ENCODE measurements around the gene ASRGL1.
"Not testable (repeated sequence)": the region's sequence is repeated elsewhere in the genome, so short reads cannot be mapped to it uniquely, and the experiment has no call there.

The ASRGL1 gene

GRCh38 chr11:62352355-62353336 lies 15.4 kb downstream of the ASRGL1 start:
- in situ Hi-C loops (cut with MboI; ENCODE audit: low sequenced_read_pairs) = no loop called here

- in situ Hi-C loops (cut with MboI; ENCODE audit: low sequenced_read_pairs) = no loop called here
Measured at GRCh38 chr11:62353841-62354240, 16.6 kb downstream of the ASRGL1 start.

- in situ Hi-C loops (cut with MboI; ENCODE audit: low sequenced_read_pairs) = no loop called here
Measured at GRCh38 chr11:62358273-62358672, 21.0 kb downstream of the ASRGL1 start.

- in situ Hi-C loops (cut with MboI; ENCODE audit: low sequenced_read_pairs) = no loop called here
Measured at GRCh38 chr11:62359475-62359874, 22.2 kb downstream of the ASRGL1 start.

- in situ Hi-C loops (cut with MboI; ENCODE audit: low sequenced_read_pairs) = no loop called here
Measured at GRCh38 chr11:62360685-62361084, 23.4 kb downstream of the ASRGL1 start.

- in situ Hi-C loops (cut with MboI; ENCODE audit: low sequenced_read_pairs) = not testable (repeated sequence)
Measured at GRCh38 chr11:62368861-62369477, 31.7 kb downstream of the ASRGL1 start.

- in situ Hi-C loops (cut with MboI; ENCODE audit: low sequenced_read_pairs) = no loop called here
Measured at GRCh38 chr11:62370743-62371440, 33.6 kb downstream of the ASRGL1 start.

GRCh38 chr11:62372871-62373270 lies 35.6 kb downstream of the ASRGL1 start:
- in situ Hi-C loops (cut with MboI; ENCODE audit: low sequenced_read_pairs) = no loop called here

- in situ Hi-C loops (cut with MboI; ENCODE audit: low sequenced_read_pairs) = no loop called here
Measured at GRCh38 chr11:62373464-62374119, 36.3 kb downstream of the ASRGL1 start.

- in situ Hi-C loops (cut with MboI; ENCODE audit: low sequenced_read_pairs) = loop anchor here (25.0 kb wide), 1 partner anchor 488 kb away; no protein-coding TSS in a partner anchor
Measured at GRCh38 chr11:62374801-62375200, 37.6 kb downstream of the ASRGL1 start.

GRCh38 chr11:62378459-62379063 lies 41.3 kb downstream of the ASRGL1 start:
- in situ Hi-C loops (cut with MboI; ENCODE audit: low sequenced_read_pairs) = loop anchor here (25.0 kb wide), 1 partner anchor 484 kb away; no protein-coding TSS in a partner anchor

- in situ Hi-C loops (cut with MboI; ENCODE audit: low sequenced_read_pairs) = loop anchor here (25.0 kb wide), 1 partner anchor 483 kb away; no protein-coding TSS in a partner anchor
Measured at GRCh38 chr11:62379586-62379985, 42.3 kb downstream of the ASRGL1 start.

- in situ Hi-C loops (cut with MboI; ENCODE audit: low sequenced_read_pairs) = loop anchor here (25.0 kb wide), 1 partner anchor 481 kb away; no protein-coding TSS in a partner anchor
Measured at GRCh38 chr11:62380821-62381245, 43.6 kb downstream of the ASRGL1 start.

GRCh38 chr11:62383822-62384221 lies 46.6 kb downstream of the ASRGL1 start:
- in situ Hi-C loops (cut with MboI; ENCODE audit: low sequenced_read_pairs) = loop anchor here (25.0 kb wide), 1 partner anchor 478 kb away; no protein-coding TSS in a partner anchor

- in situ Hi-C loops (cut with MboI; ENCODE audit: low sequenced_read_pairs) = loop anchor here (25.0 kb wide), 1 partner anchor 476 kb away; no protein-coding TSS in a partner anchor
Measured at GRCh38 chr11:62386083-62386482, 48.8 kb downstream of the ASRGL1 start.

GRCh38 chr11:62387381-62387780 lies 50.1 kb downstream of the ASRGL1 start:
- in situ Hi-C loops (cut with MboI; ENCODE audit: low sequenced_read_pairs) = loop anchor here (25.0 kb wide), 1 partner anchor 475 kb away; no protein-coding TSS in a partner anchor

- in situ Hi-C loops (cut with MboI; ENCODE audit: low sequenced_read_pairs) = loop anchor here (25.0 kb wide), 1 partner anchor 473 kb away; no protein-coding TSS in a partner anchor
Measured at GRCh38 chr11:62388999-62389398, 51.8 kb downstream of the ASRGL1 start.

GRCh38 chr11:62390237-62390636 lies 53.0 kb downstream of the ASRGL1 start:
- in situ Hi-C loops (cut with MboI; ENCODE audit: low sequenced_read_pairs) = loop anchor here (10.0 to 25.0 kb wide), 2 partner anchors 175 to 472 kb away; no protein-coding TSS in a partner anchor

GRCh38 chr11:62390722-62391121 lies 53.5 kb downstream of the ASRGL1 start:
- in situ Hi-C loops (cut with MboI; ENCODE audit: low sequenced_read_pairs) = loop anchor here (10.0 to 25.0 kb wide), 2 partner anchors 174 to 472 kb away; no protein-coding TSS in a partner anchor

Data from HL-60/S4 treated with phorbol 12-myristate 13-acetate at 8.2 ng/mL for 4 days and 3 days (cell line).